Activated naive CD8-positive, alpha-beta T cell treated with anti-CD3 and anti-CD28 coated beads for 36 hours (primary cell): ENCODE results near the gene SLC7A8. TPM values are rescaled to one million over a fixed set of nuclear protein-coding genes. Genes with fewer than 3 reads are reported as not detected.

Experiments used
- DNase-seq: peaks from one replicate; pipeline ENCODE4 v3.0.0; 2021
- H3K27ac Mint-ChIP-seq: one replicate; pipeline ENCODE4 v1.8.0; 2022; ENCODE audit warnings: mild to moderate bottlenecking, moderate library complexity, mixed read lengths
- H3K27me3 Mint-ChIP-seq: one replicate; pipeline ENCODE4 v1.8.0; 2022; ENCODE audit warnings: mild to moderate bottlenecking, mixed read lengths
- H3K36me3 Mint-ChIP-seq: one replicate; pipeline ENCODE4 v1.8.0; 2021; ENCODE audit warnings: mild to moderate bottlenecking, mixed read lengths
- H3K4me1 Mint-ChIP-seq: one replicate; pipeline ENCODE4 v1.8.0; 2021; ENCODE audit warnings: mixed read lengths
- H3K4me3 Mint-ChIP-seq: one replicate; pipeline ENCODE4 v1.8.0; 2022; ENCODE audit warnings: mild to moderate bottlenecking, moderate library complexity, mixed read lengths
- H3K9me3 Mint-ChIP-seq: one replicate; pipeline ENCODE4 v1.8.0; 2022; ENCODE audit warnings: mixed read lengths
- total RNA-seq, 2 experiments: library from RNA; stranded (reverse); gene quantifications; one replicate each; pipeline ENCODE4 v1.2.3, GENCODE V29; 2021

SLC7A8 gene
- total RNA-seq, 2 experiments from 2014 or later = 2.5 to 2.8 TPM

DNA sequence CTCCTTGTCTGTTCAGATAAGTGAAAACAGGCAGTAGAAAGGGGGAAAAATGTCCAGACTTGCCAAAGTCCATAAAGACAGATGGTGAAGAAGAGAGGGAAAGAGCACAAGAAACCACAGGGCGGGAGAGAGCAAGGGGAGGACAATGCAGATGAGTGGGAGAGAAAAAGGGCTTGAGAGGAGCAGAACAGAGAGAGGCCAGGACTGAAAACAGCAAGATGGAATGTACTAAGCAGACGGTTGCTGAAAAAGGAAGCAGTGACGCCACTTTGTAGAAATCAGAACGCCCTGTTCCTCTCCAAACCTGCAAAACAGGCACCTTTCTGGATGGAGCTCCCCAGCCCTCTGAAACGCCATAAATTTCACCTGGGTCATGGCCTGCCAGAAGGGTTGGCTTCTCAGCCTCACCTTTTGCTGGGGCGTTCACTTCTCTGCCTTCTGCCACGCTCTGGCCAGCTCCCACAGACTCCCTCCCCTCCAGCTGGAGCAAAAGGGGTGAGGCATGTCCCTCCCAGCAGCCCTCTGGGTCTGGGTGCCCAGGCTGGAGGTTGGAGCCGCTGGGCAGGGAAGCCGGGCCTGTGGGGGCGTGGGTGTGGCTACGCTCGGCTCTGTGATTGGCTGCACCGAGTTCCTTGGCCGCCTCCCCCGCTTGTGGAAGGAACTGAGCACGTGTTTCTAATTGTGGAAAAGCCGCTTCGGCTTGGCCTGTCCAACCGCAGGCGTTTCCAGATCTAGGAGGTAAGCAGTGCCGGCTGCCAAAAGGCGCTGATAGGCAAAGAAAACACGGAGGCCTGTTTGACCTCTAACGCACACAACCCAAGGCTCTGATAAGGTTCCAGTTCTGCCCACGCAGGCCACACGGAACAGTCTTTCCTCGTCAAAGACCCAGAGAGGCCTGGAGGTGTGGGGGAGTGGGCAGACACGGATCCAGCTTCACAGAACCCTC is 29.3 kb downstream of the SLC7A8 start:
- Mint-ChIP-seq H3K4me3 (no peak overlapping the region), H3K9me3 (no peaks in the 10 kb centered on the region), H3K27ac (no peak overlapping the region), H3K36me3 (no peaks in the 10 kb centered on the region), H3K4me1 (peaks cover 11% of the 10 kb centered on the region), H3K27me3 (peaks cover 3% of the 10 kb centered on the region)
- no peak for DNase-seq

DNA sequence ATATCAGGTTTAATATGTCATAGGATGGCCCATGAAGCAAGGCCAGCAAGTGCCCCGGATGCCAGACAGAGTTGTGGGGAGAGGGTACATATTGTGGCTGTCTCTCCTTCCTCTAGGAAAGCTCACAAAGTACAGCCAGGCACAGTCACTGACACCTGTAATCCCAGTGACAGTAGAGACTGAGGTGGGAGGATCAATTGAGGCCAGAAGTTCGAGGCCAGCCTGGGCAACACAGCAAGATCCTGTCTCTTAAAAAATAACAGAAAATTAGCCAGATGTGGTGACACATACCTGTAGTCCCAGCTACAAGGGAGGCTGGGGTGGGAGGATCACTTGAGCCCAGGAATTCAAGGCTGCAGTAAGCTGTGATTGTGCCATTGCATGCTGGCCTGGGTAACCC is 32.1 kb downstream of the SLC7A8 start:
- Mint-ChIP-seq H3K27me3 (peaks cover 3% of the 10 kb centered on the region), H3K9me3 (no peaks in the 10 kb centered on the region), H3K27ac (no peak overlapping the region), H3K36me3 (no peaks in the 10 kb centered on the region), H3K4me1 (peaks cover 11% of the 10 kb centered on the region), H3K4me3 (no peak overlapping the region)
- no peak for DNase-seq

DNA sequence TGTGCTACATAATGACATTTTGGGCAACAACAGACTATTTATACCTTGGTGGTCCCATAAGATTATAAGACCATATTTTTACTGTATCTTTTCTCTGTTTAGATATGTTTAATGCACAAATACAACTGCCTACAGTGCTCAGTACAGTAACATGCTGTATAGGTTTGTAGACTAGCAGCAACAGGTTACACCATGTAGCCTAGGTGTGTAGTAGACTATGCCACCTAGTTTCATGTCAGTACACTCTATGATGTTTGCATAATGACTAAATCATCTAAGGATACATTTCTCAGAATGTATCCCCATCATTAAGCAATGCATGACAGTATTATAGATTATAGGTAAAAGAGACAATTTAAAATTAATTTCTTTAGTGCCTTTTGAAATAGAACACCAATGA is 33.7 kb downstream of the SLC7A8 start:
- peaks cover 3% of the 10 kb centered on the region for H3K27me3 Mint-ChIP-seq
- DNase-seq = no peak
- H3K36me3 Mint-ChIP-seq = no peaks in the 10 kb centered on the region
- no peaks in the 10 kb centered on the region for H3K9me3 Mint-ChIP-seq
- H3K4me3 Mint-ChIP-seq = no peak overlapping the region
- H3K27ac Mint-ChIP-seq = no peak overlapping the region
- H3K4me1 Mint-ChIP-seq = peaks cover 6% of the 10 kb centered on the region

DNA sequence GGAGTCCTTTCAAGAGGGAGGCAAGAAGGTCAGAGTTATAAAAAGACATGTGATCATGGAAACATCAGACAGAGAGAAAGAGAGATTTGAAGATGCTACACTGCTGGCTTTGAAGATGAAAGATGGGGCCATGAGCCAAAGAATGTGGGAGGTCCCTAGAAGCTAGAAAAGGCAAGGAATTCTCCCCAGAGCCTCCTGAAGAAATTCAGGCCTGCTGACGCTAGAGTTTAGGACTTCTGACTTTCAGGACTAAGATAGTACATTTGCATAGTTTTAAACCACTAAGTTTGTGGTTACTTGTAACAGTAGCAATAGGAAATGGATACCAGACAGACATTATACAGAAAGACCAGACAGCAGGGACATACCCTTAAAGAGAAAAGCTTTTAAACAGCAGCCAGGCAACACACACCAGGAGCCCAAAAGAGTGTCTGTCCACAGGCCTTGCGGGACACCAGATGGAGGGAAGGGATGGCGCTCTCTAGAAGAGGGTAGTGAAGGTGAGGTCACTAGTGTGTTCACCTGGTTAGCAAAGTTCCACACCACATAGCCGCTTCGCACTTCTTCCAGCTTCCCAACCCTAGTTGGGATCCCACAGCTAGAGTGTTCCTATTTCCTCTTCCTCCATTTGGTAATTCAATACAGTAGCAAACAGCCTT is 34.7 kb downstream of the SLC7A8 start:
- H3K4me3 Mint-ChIP-seq = no peak overlapping the region

DNA sequence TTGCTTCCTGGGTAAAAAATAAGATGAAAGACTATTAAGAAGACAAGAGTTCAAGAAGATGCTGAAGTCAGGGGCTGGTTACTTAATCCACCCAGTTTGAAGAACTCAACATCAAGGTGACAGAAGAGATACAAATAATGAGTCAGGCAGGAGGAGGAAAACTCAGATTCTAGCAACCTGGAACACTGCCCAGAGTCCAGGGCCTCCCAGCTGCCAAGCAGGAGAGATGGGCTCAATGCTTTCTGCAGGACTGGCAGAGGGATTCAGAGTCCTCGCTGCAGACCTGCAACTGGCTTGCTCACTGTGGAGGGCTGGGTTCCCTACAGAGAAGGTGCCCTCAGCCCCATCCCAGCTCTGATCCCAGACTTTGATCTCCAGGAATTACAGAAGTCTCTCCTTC is 35.8 kb downstream of the SLC7A8 start:
- H3K27ac Mint-ChIP-seq = no peak overlapping the region
- no peaks in the 10 kb centered on the region for H3K9me3 Mint-ChIP-seq
- H3K27me3 Mint-ChIP-seq = peaks cover 3% of the 10 kb centered on the region
- no peaks in the 10 kb centered on the region for H3K4me1 Mint-ChIP-seq
- DNase-seq = no peak
- H3K36me3 Mint-ChIP-seq = no peaks in the 10 kb centered on the region
- no peak overlapping the region for H3K4me3 Mint-ChIP-seq

More for the DNA sequence above, 34.7 kb downstream of the SLC7A8 start:
- no peaks in the 10 kb centered on the region for H3K9me3 Mint-ChIP-seq
- peaks cover 1% of the 10 kb centered on the region for H3K4me1 Mint-ChIP-seq
- H3K27ac Mint-ChIP-seq = no peak overlapping the region
- DNase-seq = no peak
- no peaks in the 10 kb centered on the region for H3K36me3 Mint-ChIP-seq
- peaks cover 3% of the 10 kb centered on the region for H3K27me3 Mint-ChIP-seq

DNA sequence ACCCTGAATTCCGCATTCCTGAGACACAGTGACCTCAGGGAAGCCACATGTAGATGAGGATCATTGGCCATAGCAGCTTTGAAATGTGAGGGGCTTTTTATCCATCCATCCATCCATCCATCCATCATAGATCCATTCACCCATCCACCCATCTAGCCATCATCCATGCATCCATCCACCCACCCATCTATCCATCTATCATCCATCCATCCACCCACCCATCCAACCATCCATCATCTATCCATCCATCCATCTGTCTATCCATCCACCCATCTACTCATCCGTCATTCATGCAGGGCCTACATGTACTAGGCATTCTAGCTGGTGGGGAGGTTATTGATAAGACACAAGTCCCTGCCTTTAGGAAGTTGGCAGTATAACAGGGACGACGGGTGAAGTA is 36.5 kb downstream of the SLC7A8 start:
- no peak for DNase-seq
- Mint-ChIP-seq H3K9me3 (no peaks in the 10 kb centered on the region), H3K27ac (no peak overlapping the region), H3K4me1 (no peaks in the 10 kb centered on the region), H3K36me3 (no peaks in the 10 kb centered on the region), H3K4me3 (no peak overlapping the region), H3K27me3 (peaks cover 3% of the 10 kb centered on the region)

DNA sequence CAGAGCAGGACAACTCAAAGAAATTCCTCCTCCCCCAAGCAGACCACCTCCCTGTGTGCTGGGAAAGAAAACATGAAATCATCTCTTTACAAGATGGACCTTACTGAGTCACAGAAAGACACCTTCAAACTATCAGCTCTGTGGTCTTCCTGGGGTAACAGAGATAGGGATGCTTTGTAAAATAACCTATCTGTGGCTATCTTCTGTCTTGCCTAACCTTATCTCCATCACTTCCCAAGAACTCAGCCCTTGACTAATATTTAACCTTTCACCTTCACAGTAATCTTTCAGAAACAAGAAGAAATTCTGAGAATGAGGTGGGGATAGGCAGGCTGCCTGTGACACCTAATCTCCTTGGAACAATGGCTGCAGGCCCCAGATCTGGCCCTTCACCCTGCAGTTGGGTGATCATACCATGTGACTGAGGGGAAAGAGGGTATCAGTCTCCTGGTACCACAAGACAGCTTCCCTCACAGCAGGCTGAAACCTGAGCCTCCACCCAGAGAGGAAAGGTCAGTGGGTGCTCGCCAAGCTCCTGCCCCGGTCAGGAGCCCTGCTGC is 37.0 kb downstream of the SLC7A8 start:
- Mint-ChIP-seq H3K4me3 (no peak overlapping the region), H3K9me3 (no peaks in the 10 kb centered on the region), H3K36me3 (no peaks in the 10 kb centered on the region), H3K27me3 (peaks cover 3% of the 10 kb centered on the region), H3K27ac (no peak overlapping the region), H3K4me1 (no peaks in the 10 kb centered on the region)
- DNase-seq = no peak

DNA sequence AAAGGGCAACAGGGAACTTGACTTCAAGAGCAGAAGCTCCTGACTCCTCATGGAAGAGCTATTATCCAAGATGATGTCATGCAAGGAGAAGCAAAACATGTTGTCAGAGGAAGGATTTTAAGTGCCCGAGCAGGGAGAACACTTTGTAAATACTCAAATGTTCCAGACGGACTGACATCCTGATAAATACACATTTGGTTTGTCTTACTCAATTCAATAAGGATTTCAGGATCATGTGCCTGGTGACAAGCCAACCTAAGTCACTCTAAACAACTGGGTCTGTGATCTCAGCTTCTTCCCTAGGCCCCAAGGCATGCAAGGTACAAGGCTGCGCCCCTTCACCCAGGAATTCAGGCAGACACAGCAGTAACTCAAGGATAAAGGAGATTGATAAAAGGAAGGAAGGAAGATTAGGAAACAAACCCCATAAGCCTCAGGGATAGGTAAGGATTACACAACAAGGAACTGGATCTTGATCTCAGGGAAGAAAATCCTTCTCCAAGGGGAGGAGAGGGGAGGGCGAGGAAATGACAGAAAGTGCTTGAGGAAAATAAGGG is 37.6 kb downstream of the SLC7A8 start:
- Mint-ChIP-seq H3K27ac (no peak overlapping the region), H3K27me3 (peaks cover 3% of the 10 kb centered on the region), H3K36me3 (no peaks in the 10 kb centered on the region), H3K4me3 (no peak overlapping the region), H3K4me1 (no peaks in the 10 kb centered on the region), H3K9me3 (no peaks in the 10 kb centered on the region)
- DNase-seq = no peak

DNA sequence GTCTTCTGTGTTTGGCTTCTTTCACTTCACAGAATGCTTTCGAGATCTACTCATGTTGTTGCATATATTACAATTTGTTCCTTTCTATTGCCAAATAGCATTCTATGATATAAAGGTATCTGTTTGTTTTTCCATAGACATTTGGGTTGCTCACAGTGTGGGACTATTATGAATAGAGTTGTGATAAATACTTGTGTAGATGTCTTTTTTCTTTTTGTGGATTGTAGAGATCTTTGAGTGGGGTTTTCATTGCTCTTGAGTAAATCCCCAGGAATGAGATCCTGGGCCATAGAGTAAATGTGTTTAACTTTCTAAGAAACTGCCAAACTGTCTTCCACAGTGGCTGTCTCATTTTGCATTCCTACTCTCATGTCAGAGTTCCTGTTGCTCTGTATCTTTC is 39.5 kb downstream of the SLC7A8 start:
- Mint-ChIP-seq H3K4me3 (no peak overlapping the region), H3K27ac (no peak overlapping the region), H3K4me1 (no peaks in the 10 kb centered on the region), H3K9me3 (no peaks in the 10 kb centered on the region), H3K27me3 (no peaks in the 10 kb centered on the region), H3K36me3 (no peaks in the 10 kb centered on the region)
- no peak for DNase-seq

DNA sequence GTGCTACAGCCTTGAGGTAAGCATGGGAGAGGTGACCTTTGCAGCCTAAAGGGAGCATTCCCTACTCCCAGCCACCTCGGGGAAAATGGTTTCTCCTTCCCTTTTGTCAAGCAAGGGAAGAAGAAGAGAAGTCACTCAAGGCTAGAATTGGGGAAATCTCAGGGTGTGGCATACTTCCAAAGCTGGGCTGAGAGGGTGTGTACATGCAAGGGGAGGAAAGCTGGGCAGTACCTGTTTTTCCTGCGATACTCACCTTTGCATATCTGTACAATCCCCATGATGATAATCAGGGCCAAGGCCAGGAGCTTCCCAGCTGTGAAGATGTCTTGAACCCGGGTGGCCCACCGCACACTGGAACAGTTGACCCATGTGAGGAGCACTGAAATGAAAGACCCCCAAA is 40.6 kb downstream of the SLC7A8 start:
- no peak for DNase-seq
- Mint-ChIP-seq H3K27me3 (no peaks in the 10 kb centered on the region), H3K4me3 (no peak overlapping the region), H3K27ac (no peak overlapping the region), H3K9me3 (no peaks in the 10 kb centered on the region), H3K36me3 (no peaks in the 10 kb centered on the region), H3K4me1 (no peaks in the 10 kb centered on the region)

DNA sequence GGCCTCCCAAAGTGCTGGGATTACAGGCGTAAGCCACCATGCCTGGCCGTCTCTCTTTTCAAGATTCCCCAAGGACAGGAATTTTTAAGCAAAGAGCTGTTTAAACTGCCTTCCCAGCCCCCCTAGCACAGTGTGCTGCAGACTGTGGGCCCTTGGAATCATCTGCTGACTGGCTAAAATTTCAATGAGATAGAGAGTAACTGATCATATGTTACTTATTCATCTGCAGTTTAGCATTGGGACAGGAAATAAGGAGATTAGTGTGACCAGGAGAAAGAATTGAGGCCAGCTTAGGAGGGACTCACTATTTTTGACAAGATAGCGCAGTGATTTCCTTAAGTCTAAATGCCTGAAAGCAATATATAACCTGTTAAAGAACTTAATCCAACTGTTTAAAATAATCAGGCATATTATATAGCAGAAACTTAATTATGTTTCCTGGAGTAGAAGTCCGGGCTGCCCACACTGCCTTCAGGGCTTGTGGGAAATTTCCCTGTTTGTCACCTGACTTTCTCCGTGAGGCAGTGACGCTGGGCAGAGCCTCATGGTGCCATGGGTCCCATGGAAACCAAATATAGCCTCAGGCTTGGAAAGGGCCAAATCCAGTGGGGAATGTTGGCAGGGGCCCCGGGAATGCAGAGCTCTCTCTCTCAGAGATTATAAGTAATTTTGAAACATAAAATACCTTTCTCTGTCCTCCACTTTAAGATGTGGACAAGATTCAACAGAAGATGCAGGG is 41.6 kb downstream of the SLC7A8 start:
- Mint-ChIP-seq H3K4me3 (no peak overlapping the region), H3K4me1 (no peaks in the 10 kb centered on the region), H3K27me3 (no peaks in the 10 kb centered on the region), H3K36me3 (no peaks in the 10 kb centered on the region), H3K27ac (no peak overlapping the region), H3K9me3 (no peaks in the 10 kb centered on the region)
- no peak for DNase-seq

DNA sequence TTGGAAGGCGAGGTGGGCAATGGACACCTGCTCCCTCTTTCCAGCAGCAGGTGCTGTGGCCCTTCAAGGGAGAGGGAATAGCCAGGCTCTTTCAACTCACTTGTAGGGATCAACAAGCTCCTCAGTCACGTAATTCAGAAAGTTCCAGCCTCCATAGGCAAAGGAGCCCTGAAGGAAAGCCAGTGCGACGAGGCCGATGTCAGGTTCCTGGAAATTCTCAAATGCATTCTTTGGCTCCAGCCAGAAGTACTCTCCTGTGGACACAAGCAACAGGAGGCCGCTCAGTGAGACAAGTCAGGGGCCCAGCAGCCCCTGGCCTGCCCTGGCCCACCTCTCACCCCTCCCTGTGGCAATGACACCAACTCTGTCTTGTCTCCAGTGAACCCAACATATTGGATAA is 43.1 kb downstream of the SLC7A8 start:
- H3K4me3 Mint-ChIP-seq = no peak overlapping the region
- no peak overlapping the region for H3K27ac Mint-ChIP-seq
- no peaks in the 10 kb centered on the region for H3K36me3 Mint-ChIP-seq
- H3K4me1 Mint-ChIP-seq = no peaks in the 10 kb centered on the region
- H3K9me3 Mint-ChIP-seq = no peaks in the 10 kb centered on the region
- no peak for DNase-seq
- no peaks in the 10 kb centered on the region for H3K27me3 Mint-ChIP-seq

DNA sequence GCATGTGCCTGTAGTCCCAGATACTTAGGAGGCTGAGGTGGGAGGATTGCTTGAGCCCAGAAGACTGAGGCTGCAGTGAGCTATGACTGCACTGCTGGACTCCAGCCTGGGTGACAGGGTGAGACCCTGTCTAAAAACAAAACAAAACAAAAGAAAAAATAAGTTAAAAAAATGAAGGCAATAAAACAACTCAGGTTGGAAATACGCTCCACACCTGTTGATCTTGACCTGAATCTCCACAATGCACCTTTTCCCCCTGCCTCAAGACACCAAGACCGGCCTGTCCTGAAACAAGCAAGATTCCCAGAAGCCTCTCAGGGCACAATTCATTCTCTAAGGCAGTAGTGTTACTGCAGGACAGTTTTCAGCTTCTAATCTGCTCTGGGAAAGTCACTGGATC is 43.6 kb downstream of the SLC7A8 start:
- no peaks in the 10 kb centered on the region for H3K27me3 Mint-ChIP-seq

DNA sequence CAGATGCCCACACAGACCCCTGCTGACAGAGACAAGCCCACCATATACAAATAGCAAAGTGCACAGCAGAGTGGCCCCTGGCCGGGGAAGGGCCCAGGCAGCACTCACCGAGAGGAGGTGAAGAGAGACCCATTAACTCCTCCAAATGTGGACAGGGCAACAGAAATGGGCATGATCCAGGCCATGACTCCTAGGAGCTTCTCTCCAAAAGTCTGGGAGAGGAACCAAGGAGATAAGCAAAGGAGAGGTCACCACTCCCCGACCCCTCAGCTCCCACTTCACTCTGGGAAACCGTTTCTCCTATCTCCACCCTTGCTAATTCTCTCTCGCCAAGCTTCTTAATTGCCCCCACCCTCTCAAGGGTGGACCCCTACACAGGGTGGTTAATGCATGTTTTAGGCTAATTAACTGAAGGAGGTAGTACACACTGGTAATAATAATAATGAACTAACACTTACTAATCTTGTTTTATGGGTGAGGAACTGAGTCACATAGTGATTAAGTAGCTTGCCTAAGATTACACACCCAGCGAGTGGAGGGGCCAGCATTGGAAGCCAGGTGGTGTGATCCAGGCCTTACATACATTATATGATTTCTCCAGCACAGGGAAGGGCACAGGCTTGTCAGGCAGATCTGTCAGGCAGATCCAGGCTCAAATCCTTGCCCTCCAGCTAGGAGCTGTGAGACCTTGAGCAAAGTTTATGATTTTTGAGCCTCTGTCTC is 45.5 kb downstream of the SLC7A8 start:
- H3K9me3 Mint-ChIP-seq = no peaks in the 10 kb centered on the region
- no peak overlapping the region for H3K27ac Mint-ChIP-seq
- no peak for DNase-seq
- H3K36me3 Mint-ChIP-seq = no peaks in the 10 kb centered on the region
- H3K4me3 Mint-ChIP-seq = no peak overlapping the region
- H3K27me3 Mint-ChIP-seq = no peaks in the 10 kb centered on the region
- H3K4me1 Mint-ChIP-seq = no peaks in the 10 kb centered on the region

More for the DNA sequence above, 43.6 kb downstream of the SLC7A8 start:
- Mint-ChIP-seq H3K9me3 (no peaks in the 10 kb centered on the region), H3K4me1 (no peaks in the 10 kb centered on the region), H3K27ac (no peak overlapping the region), H3K36me3 (no peaks in the 10 kb centered on the region), H3K4me3 (no peak overlapping the region)
- DNase-seq = no peak
